GM18499 (cell line): ENCODE data around the gene BOD1.
"Not testable (repeated sequence)": the region's sequence is repeated elsewhere in the genome, so short reads cannot be mapped to it uniquely, and the experiment has no call there.

ENCODE experiments used
- ATAC-seq: cut with Tn5 transposase; IDR thresholded peaks from one replicate; pipeline ENCODE4 v1.9.1; 2021; ENCODE audit warnings: moderate number of reproducible peaks; ENCODE audit not compliant: insufficient read depth, unreplicated experiment

The BOD1 gene

GRCh38 chr5:173620784-173621183, 4.3 kb upstream of the BOD1 start:
- no peak for ATAC-seq

DNA sequence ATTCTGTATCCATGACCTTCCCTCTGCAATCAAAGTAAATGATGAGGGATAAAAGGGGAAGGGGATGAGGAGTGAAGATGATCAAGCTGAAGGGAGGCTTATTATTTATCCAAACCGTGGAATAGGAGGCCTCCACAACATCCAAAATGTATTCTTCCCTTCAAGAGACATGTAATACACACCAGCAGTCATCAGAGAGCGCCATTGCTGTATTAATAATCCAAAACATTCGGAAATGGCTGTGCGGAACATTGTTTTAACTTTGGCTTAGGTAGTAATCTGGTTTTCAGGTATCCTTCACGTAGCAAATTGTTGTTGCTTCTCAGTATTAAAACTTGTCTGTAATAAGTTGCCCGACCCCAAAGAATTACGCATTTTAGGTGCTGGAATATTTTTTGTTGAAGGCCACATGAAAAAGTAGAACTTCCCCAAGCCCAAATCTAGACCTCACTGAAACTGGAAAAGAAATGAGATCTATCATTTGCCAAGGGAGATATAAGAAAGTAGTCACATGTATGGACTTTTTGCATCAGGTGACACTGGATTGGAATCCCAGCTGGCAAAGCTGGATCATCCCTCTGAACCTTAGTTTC, 2.6 kb upstream of the BOD1 start:
- ATAC-seq = no peak

DNA sequence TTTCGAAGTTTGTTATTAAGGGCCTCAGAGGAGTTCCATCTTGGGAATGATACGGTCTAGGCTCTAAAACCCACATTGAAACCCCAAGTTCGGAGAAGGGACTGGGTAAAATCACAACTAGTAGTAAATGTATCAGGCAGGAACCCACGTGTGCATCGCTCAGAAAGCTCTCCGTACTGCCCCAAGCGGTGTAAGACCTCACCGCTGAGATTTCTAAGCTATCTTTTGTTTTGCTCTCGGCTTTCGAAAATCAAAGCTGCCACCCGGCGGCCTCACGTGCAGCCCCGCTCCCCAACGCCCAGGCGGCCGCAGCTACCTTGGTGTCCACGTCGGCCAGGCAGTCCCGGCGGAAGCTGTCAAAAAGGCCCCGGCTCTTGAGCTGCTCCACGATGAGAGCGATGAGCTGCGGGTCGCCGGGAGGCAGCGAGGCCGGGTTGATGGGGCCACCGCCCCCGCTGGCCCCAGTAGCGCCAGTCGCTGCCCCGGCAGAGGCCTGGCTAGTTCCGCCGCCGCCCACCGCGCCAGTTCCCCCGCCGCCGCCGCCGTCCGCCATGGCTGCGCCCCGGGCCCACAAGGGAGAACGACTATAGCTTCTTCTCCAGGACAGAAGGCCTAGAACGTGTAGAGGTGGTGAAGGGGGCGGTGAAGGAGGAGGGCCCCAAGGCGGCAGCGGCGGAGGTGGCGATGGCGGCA, 420 bp downstream of the BOD1 start:
- peak; percentile 31 for ATAC-seq

- ATAC-seq = no peak
Measured at GRCh38 chr5:173614591-173614990, 1.9 kb downstream of the BOD1 start.

DNA sequence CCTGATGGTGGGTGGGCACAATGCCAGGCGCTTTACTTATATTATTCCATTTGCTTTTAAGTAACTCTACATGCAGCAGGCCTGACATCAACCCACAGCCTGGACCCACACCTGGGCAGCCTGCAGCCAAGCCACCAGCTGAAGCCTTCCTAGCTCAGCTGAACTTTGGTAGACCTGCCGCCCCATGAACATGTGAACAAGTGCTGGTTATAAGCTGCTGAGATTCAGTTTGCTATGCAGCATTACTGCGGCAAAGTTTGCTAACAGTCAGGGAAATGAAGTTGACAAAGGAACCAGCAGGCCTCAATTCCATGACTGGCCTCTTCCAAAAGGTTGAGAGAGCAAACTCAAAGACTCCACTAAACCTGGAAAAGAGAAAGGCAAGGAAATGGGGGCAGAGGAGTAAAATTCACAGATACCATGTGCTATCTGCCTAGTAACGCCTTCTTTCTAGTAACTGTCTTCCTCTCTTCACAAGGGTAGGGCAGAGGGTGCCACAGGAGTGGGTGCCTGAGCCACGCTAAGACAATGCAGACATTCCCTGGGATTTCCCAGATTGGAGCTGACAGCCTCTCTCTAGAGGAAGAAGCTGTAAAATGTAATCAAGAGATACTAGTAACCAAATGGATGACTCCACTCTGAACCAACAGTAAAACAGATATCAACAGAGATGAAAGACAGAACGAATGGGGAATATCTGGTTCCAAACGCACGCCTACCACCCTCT, 2.9 kb downstream of the BOD1 start:
- ATAC-seq = no peak

- ATAC-seq = no peak
Measured at GRCh38 chr5:173612948-173613347, 3.5 kb downstream of the BOD1 start.

- ATAC-seq = no peak
Measured at GRCh38 chr5:173611706-173612105, 4.7 kb downstream of the BOD1 start.

DNA sequence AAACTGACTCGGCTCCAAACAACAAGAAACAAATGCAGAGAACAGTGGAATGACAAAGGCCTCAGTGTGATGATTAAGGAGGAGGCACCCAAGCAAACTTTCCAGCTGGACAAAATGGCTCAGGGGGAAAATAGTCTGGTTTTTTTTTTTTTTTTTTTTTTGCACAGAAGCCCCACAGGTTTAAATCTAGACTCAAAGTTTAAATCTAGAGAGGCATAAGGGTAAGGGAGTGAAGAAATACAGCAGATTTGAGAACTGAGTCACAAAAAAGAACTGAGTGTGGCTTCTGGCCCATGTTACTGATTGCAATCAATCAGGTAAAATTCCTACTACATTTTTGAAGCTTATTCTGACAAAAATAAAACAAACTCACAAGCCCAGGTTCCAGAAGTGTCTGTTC, 12.3 kb downstream of the BOD1 start:
- ATAC-seq = no peak

DNA sequence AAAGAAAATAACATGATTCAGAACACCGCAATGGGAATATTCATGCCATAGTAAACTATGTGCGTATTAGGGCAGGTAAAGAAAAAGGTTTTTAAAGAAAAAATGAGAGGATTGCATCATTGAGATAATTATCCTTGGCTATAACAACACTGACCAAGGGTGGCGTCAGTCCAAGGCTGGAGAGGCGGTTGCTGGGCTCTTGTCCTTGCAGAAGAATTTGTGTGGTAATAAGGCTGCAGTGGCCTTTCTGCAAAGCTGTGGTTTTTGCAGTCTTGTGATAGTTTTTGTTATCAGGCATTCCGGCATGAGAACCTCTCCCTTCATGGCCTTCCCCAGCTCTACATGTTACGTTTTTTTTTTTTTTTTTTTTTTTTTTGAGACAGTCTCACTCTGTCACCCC, 14.0 kb downstream of the BOD1 start:
- ATAC-seq = no peak

DNA sequence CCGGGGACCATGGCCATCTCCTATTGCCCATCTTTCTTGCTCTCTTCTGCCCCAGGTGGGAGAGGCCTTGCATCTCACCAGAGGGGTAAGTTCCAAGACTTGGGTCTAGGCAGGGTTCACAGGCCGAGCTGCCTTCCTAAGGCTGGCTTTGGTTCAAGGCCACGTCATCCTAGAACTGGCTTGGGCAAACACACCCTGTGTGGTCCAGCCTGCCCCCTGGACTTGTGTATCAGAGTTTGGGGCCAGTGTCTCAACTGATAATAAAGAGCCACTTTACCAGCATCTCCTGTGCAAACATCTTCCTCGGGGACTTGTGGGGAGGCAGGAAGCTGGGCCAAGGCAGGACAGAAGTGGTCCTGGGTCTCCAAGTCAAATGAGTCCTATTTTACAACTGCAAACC, 17.8 kb downstream of the BOD1 start:
- no peak for ATAC-seq

DNA sequence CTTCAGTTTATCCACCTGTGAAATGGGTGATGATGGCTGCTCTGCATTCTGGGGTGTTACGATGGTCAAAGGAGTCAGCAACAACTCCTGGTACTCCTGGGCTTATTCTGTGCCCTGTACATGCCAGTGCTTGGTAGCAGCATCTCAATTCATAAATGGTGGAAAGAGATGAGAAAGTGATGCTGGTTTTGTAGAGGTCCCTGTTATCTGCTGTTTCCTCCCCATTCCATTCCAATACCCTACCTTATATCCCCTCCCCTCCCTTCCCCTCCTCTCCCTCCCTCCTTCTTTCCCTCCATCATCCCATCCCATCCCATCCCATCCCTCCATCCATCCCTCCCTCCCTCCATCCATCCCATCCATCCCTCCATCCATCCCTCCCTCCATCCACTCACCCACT, 19.1 kb downstream of the BOD1 start:
- no peak for ATAC-seq

- ATAC-seq = no peak
Measured at GRCh38 chr5:173595841-173596240, 20.6 kb downstream of the BOD1 start.

DNA sequence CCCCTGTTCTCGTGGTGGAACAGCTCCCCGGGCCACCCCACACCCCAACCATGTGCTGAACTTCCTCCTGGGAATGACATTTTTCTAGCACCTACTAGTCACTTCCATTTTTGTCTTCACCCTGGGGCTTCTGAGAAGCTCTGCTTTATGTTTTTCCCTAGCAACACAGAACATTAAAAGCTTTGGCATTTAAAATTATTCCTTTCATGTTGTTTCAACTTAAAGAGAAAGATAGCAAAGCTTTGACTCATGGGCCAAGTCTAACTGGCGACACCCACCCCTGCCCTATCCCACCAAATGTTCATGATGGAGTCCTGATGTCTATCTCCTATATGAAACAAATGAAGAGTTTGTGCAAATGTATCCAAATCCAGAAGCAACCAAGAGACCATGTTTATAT, 22.4 kb downstream of the BOD1 start:
- no peak for ATAC-seq

GRCh38 chr5:173592050-173592669, 24.3 kb downstream of the BOD1 start:
- ATAC-seq = no peak

DNA sequence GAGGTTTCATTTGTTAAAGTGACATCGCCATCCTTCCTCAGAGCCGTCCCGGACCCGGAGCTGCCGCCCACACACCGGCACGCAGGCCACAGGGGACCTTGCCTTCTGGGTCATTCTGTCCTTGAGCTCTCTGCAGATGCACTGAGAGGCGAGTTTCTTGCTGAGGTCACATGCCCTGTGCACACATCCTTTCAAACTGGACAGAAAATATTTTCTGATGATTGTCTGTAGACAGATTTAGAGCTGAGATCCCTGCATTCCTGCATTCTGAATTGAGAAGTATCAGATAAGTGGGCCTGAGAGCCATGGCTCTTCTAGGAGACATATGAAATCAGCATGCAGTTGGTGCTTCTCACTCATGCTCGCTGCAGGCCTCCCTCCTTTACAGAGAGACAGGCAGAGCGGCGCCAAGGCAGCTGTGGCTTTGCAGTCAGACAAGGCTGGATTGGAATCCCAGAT, 25.4 kb downstream of the BOD1 start:
- ATAC-seq = no peak

DNA sequence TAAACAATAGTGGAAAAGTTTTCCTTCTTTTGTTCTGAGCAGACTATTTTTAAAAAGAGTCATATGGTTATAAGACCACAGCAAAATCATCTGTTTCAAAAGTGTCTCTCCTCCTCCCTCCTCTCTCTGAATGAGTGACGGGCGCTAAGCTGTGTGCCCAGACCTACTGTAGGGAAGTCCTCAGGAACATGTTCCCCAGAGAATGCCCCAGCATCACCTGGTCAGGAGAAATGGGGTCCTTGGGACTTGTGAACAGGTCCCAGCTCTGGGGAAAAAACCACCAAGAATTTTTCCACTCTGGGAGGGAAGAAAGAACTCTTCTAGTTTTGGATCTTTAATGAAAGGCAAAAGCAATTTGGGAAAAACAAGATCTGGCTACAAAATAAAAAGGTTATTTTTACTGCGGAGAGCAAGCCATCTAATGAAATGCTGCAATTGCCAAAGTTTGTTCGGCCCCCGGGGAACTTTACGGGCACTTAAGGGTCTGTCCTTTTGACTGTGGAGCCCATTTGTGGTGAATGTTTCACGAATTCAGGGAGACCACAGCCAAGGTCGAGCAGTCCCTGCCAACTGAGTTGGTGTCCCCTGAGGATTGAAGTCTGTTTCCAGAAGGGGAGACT, 25.9 kb downstream of the BOD1 start:
- ATAC-seq = no peak

DNA sequence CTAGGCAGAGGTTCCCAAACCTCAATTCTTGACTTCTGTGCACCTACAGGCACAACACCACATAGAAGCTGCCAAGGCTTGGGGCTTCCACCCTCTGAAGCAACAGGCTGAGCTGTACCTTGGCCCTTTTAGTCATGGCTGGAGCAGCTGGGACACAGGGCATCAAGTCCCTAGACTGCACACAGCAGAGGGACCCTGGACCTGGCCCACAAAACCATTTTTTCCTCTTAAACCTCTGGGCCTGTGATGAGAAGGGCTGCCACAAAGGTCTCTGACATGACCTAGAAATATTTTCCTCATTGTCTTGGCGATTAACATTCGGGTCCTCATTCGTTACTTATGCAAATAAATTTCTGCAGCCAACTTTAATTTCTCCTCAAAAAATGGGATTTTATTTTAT, 30.3 kb downstream of the BOD1 start:
- not testable (repeated sequence) for ATAC-seq

GRCh38 chr5:173583346-173583745, 33.1 kb downstream of the BOD1 start:
- ATAC-seq = no peak

DNA sequence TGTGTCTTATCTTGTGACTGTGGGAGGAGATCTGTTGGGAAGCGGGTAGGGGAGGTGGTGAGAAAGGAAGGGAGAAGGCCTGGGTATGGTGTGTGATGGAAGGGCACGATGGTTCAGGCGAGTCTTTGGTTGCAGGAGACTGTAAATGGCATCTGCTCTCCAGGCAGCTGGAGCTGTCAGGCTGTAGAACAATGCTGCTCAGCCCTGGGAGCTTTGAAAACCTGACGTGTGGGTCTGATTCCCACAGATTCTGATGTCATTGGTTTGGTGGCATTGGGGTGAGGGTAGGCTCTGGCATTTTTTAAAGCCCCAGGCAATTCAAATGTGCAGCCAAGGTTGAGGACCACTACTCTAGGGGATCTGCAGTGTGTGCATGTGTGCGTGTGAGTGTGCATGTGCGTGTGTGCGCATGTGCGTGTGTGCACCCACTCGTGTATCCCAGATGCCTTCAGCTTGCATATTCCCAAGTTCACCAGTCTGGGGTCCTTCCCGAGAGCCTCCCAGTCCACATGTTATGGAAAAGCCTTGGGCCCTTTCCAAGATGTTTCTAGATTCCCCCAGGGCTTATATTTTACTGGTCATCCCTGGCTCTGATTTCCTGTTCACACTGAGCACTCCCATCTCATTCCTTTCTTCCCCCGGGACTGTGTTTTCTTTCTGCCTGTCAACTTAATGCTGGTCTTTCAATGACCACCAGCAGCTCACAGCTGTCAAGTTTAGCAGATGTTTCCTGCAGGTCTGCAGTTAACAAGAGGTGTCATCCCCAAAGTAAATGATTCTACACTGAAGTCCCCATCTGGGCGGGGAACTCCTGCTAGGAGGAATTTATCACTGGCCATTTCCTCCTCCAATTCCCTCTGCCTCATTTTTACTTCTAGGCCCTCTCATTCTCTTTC, 34.0 kb downstream of the BOD1 start:
- ATAC-seq = no peak
